ENCODE measurements around the gene OPHN1.
"Not testable (repeated sequence)": the region's sequence is repeated elsewhere in the genome, so short reads cannot be mapped to it uniquely, and the experiment has no call there.

Gene OPHN1

GRCh38 chrX:68422478-68422877, 10.8 kb downstream of the OPHN1 start:
- DNase-seq: no peak

DNA sequence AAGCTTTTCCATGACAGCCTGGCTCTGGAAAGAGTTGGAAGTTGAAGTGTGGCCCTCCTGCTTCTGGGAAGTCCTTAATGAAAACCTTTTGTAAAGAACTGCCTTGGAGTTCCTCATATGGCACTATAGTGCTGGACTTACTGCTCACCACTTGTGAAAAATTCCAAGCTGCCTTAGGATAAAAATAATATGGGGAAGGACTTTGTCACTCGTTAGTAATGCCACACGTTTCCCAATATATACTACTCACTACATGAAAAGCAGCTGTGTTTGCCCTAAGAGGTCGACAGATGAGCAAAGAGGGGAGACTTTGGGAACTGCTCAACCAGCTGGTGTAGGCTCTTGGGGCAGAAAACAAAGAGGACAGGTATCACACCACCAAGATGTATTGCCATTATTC, 11.7 kb downstream of the OPHN1 start:
- no peak for DNase-seq

DNA sequence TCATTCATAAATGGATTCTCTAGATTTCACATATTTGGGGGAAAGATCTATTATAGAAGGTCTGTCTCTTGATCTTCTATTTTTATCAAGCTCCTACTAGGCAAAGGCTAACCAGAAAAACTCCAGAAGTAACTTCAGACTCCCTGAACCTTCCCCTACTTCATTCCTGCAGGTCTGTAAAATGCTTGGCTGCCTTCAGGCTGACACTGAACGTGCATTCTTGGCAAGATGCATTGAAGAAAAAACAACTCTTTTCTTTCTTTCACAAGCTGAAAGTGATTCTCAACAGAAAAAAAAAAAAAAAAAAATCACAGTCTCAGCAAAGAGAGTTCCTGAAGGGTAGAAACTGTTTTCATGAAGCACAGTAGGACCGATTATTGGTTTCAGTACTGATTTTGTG, 12.7 kb downstream of the OPHN1 start:
- no peak for DNase-seq

DNA sequence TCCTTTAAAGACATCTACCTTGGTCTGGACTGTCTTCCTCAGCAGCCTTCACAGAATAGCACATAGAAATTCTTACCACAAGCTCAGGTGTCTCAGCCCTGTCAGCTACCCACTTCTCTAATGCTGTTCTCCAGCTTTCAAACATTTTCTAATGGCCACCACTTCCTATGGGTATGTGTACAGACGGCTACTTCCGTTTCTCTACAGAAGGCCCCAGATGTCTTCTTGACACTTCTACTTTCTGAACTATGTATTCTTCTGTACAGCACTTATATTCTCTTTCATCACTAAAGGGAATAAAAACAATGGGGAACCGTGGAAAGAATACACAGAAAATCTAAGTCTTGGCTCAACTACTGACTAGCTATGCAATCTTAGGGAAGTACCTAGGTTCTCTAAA, 13.3 kb downstream of the OPHN1 start:
- no peak for DNase-seq

DNA sequence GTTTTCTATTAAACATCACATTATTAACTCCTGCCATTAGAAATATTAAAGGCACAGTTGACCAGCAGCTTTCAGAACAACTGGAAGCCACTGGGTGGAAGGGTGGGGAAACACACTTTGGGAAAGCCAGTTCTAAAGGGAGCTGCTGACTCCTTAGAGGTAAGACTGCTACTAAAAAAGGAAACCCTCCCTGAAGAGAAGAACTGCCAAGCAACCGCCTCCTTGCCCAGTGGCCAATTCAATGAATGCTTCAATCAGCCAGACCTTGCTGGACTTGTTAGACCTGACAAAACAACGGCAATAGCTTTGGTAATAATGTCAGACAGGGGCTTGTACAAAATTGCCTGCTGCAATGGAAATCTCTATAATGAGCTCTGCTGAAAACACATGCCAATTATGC, 15.6 kb downstream of the OPHN1 start:
- no peak for DNase-seq

DNA sequence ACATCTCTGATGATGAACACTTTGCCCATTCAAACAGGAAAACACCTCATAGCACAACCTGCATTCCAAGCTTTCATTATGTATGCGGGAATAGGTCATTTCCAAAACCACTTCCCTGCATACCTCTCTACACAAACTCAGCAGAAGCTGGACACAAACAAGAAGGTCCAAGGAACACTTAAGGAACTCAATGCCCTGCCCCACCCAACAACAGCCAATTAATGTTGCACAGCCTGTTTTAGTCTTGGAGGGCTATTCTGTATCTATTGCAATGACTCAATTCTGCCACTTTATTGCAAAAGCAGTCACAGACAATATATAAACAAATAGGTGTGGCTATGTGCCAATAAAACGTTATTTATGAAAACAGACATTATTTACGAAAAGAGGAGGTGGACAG, 16.7 kb downstream of the OPHN1 start:
- no peak for DNase-seq

GRCh38 chrX:68415316-68415715, 18.0 kb downstream of the OPHN1 start:
- no peak for DNase-seq

DNA sequence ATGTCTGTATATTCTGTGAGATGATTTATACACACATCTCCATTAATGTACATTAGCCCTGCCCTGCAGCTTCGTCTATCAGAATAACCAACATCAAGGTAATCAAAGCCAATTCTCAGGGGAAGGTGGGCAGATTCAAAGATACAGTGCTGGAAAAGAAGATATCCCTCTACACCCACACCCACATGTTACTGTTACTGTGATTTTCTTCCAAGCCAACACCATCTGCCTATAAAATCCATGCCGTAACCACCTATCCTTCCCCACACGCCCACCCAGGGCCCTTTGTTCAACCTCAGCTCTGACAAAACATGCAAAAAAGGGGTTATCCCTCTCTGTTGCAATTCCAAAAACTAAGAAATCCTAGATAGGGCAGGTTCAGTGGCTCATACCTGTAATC, 20.0 kb downstream of the OPHN1 start:
- DNase-seq: no peak

DNA sequence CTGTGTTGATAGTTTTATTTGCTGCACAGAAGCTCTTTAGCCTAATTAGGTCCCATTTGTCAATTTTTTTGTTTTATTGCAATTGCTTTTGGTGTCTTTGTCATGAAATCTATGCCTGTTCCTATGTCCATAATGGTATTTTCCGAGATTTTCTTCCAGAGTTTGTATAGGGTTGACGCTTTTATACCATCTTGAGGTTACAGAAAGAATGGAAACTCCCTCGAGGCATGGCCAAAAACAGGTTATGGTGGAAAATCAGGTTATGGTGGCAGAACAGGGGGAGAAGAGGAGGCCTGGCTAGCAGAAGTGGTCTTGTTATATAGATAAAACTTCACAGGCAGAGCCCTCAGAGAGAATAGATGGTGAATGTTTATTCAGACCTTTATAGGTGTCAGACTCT, 21.6 kb downstream of the OPHN1 start:
- DNase-seq: no peak

DNA sequence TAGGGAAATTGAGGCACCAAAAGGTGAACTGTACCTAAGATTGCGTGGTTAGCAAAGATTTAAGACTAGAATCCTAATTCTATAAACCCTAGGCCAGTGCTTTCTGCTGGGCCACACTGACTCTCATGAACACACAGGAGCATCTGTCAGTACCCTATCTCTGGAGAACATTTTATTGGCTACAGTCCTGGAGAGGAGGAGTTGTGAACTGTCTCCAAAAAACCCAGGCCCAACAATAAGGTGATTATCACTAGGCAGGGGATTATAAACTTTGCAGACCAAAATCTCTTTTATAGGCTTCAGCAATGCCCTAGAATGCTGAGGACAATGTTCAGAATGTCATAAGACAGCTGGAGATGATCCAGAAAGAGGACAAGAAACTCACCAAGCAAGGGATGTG, 24.1 kb downstream of the OPHN1 start:
- no peak for DNase-seq

DNA sequence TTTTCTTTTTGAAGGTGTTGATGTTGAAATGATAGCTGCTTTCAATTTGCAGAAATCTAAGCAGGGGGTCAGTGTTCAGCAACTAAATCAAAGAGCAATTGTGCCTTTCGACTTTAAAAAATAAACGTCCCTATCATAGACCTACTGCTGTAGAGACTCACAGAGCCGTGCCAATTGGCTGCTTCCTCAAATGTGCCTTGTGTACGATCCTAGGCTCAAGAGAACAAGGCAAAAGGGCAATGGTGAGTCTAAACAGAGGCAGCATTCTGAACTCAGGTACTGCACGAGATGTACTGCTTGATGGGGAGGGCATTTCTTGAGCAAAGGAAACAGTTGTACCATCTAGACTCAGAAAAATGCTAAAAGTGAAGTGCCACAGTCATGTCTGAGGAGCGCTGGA, 29.8 kb downstream of the OPHN1 start:
- no peak for DNase-seq

- DNase-seq: no peak
Observed at GRCh38 chrX:68403038-68403437, 30.3 kb downstream of the OPHN1 start.

DNA sequence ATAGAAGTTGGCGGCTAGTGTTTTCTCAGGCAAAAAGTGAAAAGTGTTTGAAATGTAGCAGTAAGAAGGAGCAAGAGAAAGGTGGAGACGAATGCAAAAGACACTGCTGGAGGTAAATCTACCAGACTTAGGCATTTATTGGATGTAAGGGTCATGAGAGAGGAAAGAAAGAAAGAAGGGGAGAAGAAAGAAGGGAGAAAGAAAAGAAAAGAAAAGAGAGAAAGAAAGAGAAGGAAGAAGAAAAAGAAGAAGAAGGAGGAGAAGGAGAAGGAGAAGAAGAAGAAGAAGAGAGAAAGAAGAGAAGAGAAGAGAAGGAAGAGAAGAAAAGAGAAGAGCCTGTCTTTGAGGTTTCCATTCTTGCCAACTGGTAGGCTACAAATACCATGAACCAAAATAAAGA, 31.2 kb downstream of the OPHN1 start:
- no peak for DNase-seq

- DNase-seq: no peak
Observed at GRCh38 chrX:68398291-68398690, 35.0 kb downstream of the OPHN1 start.

GRCh38 chrX:68396953-68397352, 36.3 kb downstream of the OPHN1 start:
- DNase-seq: no peak

DNA sequence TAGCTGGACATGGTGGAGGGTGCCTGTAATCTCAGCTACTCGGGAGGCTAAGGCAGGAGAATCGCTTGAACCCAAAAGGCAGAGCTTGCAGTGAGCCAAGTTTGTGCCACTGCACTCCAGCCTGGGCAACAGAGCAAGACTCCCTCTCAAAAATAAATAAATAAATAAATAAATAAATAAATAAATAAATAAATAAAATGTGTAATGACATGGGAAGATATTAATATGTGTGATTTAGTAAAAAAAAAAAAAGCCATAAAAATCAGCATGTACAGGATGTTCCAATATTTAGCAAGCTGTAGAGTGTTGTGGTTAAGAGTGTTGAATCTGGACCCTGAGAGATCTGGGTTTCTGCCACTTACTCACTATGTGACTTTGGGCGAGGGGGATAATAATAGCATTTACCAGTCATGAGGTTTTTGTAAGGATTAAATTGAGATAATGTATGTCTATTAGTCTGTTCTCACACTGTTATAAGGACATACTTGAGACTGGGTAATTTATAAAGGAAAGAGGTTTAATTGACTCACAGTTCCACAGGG, 43.8 kb downstream of the OPHN1 start:
- DNase-seq: not testable (repeated sequence)

GRCh38 chrX:68387776-68388175, 45.5 kb downstream of the OPHN1 start:
- DNase-seq: no peak

DNA sequence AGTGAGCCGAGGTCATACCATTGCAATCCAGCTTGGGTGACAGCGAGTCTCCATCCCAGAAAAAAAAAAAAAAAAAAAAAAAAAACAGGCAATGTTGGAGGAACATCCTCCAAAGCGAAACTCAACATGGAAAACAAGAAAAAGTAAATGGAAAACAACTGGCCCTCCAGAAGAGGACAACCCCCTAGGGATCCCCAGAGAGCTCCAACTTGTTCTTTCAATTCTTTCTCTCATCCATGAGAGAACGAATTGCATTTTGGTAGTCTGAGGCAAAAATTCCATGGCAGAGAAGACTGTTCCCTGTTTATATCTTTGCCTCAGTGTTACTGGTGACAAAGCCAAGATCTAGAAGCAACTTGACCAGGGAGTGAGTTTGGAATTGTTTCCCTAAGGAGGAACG, 49.8 kb downstream of the OPHN1 start:
- DNase-seq: no peak

GRCh38 chrX:68377579-68377978, 55.7 kb downstream of the OPHN1 start:
- not testable (repeated sequence) for DNase-seq

DNA sequence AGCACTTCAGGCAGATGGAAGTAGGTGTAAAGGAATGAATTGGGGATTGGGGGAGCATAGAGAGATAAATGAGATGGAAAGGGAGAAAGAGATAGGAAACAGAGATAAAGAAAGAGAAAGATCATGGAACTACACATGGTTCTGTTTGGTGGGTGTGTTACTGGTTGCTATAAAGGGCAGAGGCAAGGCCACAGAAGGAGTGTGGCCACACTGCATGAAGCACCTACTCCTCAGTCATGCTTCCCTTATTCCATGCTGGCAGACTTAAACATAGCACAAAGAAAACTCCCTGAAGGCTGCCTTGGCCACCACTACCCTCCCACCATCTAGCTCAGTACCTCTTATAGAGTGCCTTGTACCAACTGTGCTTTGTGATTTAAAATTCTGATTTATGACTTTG, 56.9 kb downstream of the OPHN1 start:
- DNase-seq: no peak

GRCh38 chrX:68375803-68376202, 57.5 kb downstream of the OPHN1 start:
- DNase-seq: no peak

GRCh38 chrX:68372665-68373064, 60.6 kb downstream of the OPHN1 start:
- DNase-seq: no peak

GRCh38 chrX:68369559-68369958, 63.7 kb downstream of the OPHN1 start:
- DNase-seq: no peak

GRCh38 chrX:68365341-68365740, 68.0 kb downstream of the OPHN1 start:
- DNase-seq: no peak

DNA sequence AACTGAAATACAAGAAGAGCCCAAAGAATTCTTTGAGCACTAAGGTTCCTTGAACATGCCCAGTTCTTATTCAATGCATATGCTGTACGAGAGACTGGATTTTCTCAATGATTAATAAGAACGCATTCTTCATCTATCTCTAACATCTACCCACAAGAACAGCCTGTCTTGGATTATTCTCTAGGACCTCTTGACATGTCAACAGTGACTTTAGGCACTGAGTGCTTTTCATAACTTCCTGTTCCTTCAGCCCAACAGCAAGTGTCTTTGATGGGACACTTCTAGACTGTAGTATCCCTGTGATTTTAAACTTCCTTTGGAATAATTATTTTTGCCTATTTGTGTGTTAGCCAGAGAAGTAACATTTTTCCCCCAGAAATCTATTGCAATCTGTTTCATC, 69.3 kb downstream of the OPHN1 start:
- DNase-seq: no peak

- DNase-seq: no peak
Observed at GRCh38 chrX:68358679-68359078, 74.6 kb downstream of the OPHN1 start.

All from NCI-H2081 (cell line).